ENCODE data around the gene NEDD4L.

Gene NEDD4L

GRCh38 chr18:58411323-58411722 lies 367.3 kb downstream of the NEDD4L start:
- TF ChIP-seq ISL1 (CRISPR knock-in tag; IDR thresholded peaks at IDR 0.05) (no peak), TOX (CRISPR knock-in tag; IDR thresholded peaks at IDR 0.05; ENCODE audit: borderline replicate concordance) (no peak), ESRRG (CRISPR knock-in tag; IDR thresholded peaks at IDR 0.05) (no peak), CREB5 (CRISPR knock-in tag; IDR thresholded peaks at IDR 0.05; ENCODE audit: low read depth) (no peak), ZC3H10 (CRISPR knock-in tag; IDR thresholded peaks at IDR 0.05) (no peak), ZFP3 (CRISPR knock-in tag; IDR thresholded peaks at IDR 0.05) (no peak), BACH2 (CRISPR knock-in tag; IDR thresholded peaks at IDR 0.05; ENCODE audit: borderline replicate concordance) (no peak), ZFP30 (CRISPR knock-in tag; IDR thresholded peaks at IDR 0.05) (no peak), CSRNP3 (CRISPR knock-in tag; IDR thresholded peaks at IDR 0.05) (no peak), PPARA (CRISPR knock-in tag; IDR thresholded peaks at IDR 0.05; ENCODE audit: borderline replicate concordance) (no peak), GLIS3 (CRISPR knock-in tag; IDR thresholded peaks at IDR 0.05) (no peak), ZNF565 (CRISPR knock-in tag; conservative IDR thresholded peaks at IDR 0.05; ENCODE audit: low read depth) (no peak), TCF4 (CRISPR knock-in tag; IDR thresholded peaks at IDR 0.05; ENCODE audit: borderline replicate concordance) (no peak), ARNTL (CRISPR knock-in tag; IDR thresholded peaks at IDR 0.05; ENCODE audit: borderline replicate concordance, low read depth) (no peak), RARB (CRISPR knock-in tag; IDR thresholded peaks at IDR 0.05) (no peak), PATZ1 (CRISPR knock-in tag; IDR thresholded peaks at IDR 0.05; ENCODE audit: borderline replicate concordance) (no peak), SNAI2 (CRISPR knock-in tag; IDR thresholded peaks at IDR 0.05) (no peak), ZNF70 (CRISPR knock-in tag; IDR thresholded peaks at IDR 0.05) (no peak), TSHZ2 (CRISPR knock-in tag; IDR thresholded peaks at IDR 0.05) (no peak), POU6F1 (CRISPR knock-in tag; IDR thresholded peaks at IDR 0.05; ENCODE audit: borderline replicate concordance, low read depth) (no peak)
- no peak for ATAC-seq

- no peak for ATAC-seq
- TF ChIP-seq RARB (CRISPR knock-in tag; IDR thresholded peaks at IDR 0.05) = no peak
- no peak for TF ChIP-seq PATZ1 (CRISPR knock-in tag; IDR thresholded peaks at IDR 0.05; ENCODE audit: borderline replicate concordance)
- no peak for TF ChIP-seq ZNF70 (CRISPR knock-in tag; IDR thresholded peaks at IDR 0.05)
- no peak for TF ChIP-seq ZNF8 (CRISPR knock-in tag; IDR thresholded peaks at IDR 0.05)
- TF ChIP-seq OSR1 (CRISPR knock-in tag; IDR thresholded peaks at IDR 0.05) = no peak
- TF ChIP-seq ESRRG (CRISPR knock-in tag; IDR thresholded peaks at IDR 0.05) = no peak
- no peak for TF ChIP-seq TCF4 (CRISPR knock-in tag; IDR thresholded peaks at IDR 0.05; ENCODE audit: borderline replicate concordance)
- no peak for TF ChIP-seq ZNF565 (CRISPR knock-in tag; conservative IDR thresholded peaks at IDR 0.05; ENCODE audit: low read depth)
- TF ChIP-seq CSRNP3 (CRISPR knock-in tag; IDR thresholded peaks at IDR 0.05) = no peak
- no peak for TF ChIP-seq CSDC2 (CRISPR knock-in tag; IDR thresholded peaks at IDR 0.05)
- TF ChIP-seq POU6F1 (CRISPR knock-in tag; IDR thresholded peaks at IDR 0.05; ENCODE audit: borderline replicate concordance, low read depth) = no peak
- TF ChIP-seq BACH2 (CRISPR knock-in tag; IDR thresholded peaks at IDR 0.05; ENCODE audit: borderline replicate concordance) = no peak
- no peak for TF ChIP-seq ZC3H10 (CRISPR knock-in tag; IDR thresholded peaks at IDR 0.05)
- no peak for TF ChIP-seq ZFP3 (CRISPR knock-in tag; IDR thresholded peaks at IDR 0.05)
- no peak for TF ChIP-seq SNAI2 (CRISPR knock-in tag; IDR thresholded peaks at IDR 0.05)
Observed at GRCh38 chr18:58412844-58413666, 369.0 kb downstream of the NEDD4L start.
